GM18868 (cell line): ENCODE results near the gene PTPRT.

Experiments used
- ATAC-seq: cut with Tn5 transposase; IDR thresholded peaks from one replicate; pipeline ENCODE4 v1.9.1; 2021; ENCODE audit warnings: mild to moderate bottlenecking, moderate library complexity; ENCODE audit not compliant: unreplicated experiment

The PTPRT gene

GRCh38 chr20:42576167-42576566 is 613.5 kb downstream of the PTPRT start:
- no peak for ATAC-seq

GRCh38 chr20:42572320-42573016 is 617.2 kb downstream of the PTPRT start:
- ATAC-seq = no peak

GRCh38 chr20:42567409-42567808 is 622.3 kb downstream of the PTPRT start:
- ATAC-seq = no peak

- ATAC-seq = no peak
Observed at GRCh38 chr20:42565235-42565995, 624.3 kb downstream of the PTPRT start.

GRCh38 chr20:42559665-42560064 is 630.0 kb downstream of the PTPRT start:
- ATAC-seq = no peak

- ATAC-seq = no peak
Observed at GRCh38 chr20:42556575-42556974, 633.1 kb downstream of the PTPRT start.

GRCh38 chr20:42553374-42553773 is 636.3 kb downstream of the PTPRT start:
- no peak for ATAC-seq

- ATAC-seq = no peak
Observed at GRCh38 chr20:42549496-42549895, 640.2 kb downstream of the PTPRT start.

GRCh38 chr20:42544926-42545325 is 644.8 kb downstream of the PTPRT start:
- ATAC-seq = no peak

GRCh38 chr20:42532831-42533230 is 656.9 kb downstream of the PTPRT start:
- ATAC-seq = no peak

GRCh38 chr20:42531508-42531961 is 658.2 kb downstream of the PTPRT start:
- no peak for ATAC-seq

- ATAC-seq = no peak
Observed at GRCh38 chr20:42530855-42531448, 658.8 kb downstream of the PTPRT start.

- no peak for ATAC-seq
Observed at GRCh38 chr20:42530191-42530590, 659.5 kb downstream of the PTPRT start.

- ATAC-seq = no peak
Observed at GRCh38 chr20:42524058-42524457, 665.6 kb downstream of the PTPRT start.

GRCh38 chr20:42516692-42517091 is 673.0 kb downstream of the PTPRT start:
- ATAC-seq = no peak

- no peak for ATAC-seq
Observed at GRCh38 chr20:42510686-42511085, 679.0 kb downstream of the PTPRT start.

- no peak for ATAC-seq
Observed at GRCh38 chr20:42507874-42508273, 681.8 kb downstream of the PTPRT start.

GRCh38 chr20:42506397-42506796 is 683.3 kb downstream of the PTPRT start:
- ATAC-seq = no peak

GRCh38 chr20:42502591-42502990 is 687.1 kb downstream of the PTPRT start:
- ATAC-seq = no peak

- no peak for ATAC-seq
Observed at GRCh38 chr20:42496595-42496994, 693.1 kb downstream of the PTPRT start.

- ATAC-seq = no peak
Observed at GRCh38 chr20:42494290-42494689, 695.4 kb downstream of the PTPRT start.

GRCh38 chr20:42493001-42493400 is 696.7 kb downstream of the PTPRT start:
- ATAC-seq = no peak
